ENCODE results near the gene SDR39U1. TPM values are rescaled to one million over a fixed set of nuclear protein-coding genes. Genes with fewer than 3 reads are reported as not detected.

SDR39U1 gene
- total RNA-seq, 1 experiment from 2014 or later: 56.7 TPM

GRCh38 chr14:24435998-24436354 is 6.6 kb downstream of the SDR39U1 start:
- DNase-seq (ENCODE audit: low spot score): no peak
- no peaks in the 10 kb centered on the region for H3K9me3 Mint-ChIP-seq
- CTCF ChIA-PET: interaction anchor here (0.8 to 4.2 kb wide), 29 partner anchors 9 to 194 kb away, joined by 3 to 83 read pairs (median 7); partner anchors contain the start of genes ADCY4, CIDEB, DHRS1 and LTB4R2
- peaks cover 38% of the 10 kb centered on the region for H3K36me3 Mint-ChIP-seq
- H3K4me1 Mint-ChIP-seq: peaks cover 10% of the 10 kb centered on the region
- H3K27me3 Mint-ChIP-seq (ENCODE audit: low read depth): no peaks in the 10 kb centered on the region
- POLR2A ChIA-PET: interaction anchor here (1.0 to 2.1 kb wide), 3 partner anchors 29 to 104 kb away, joined by 3 to 7 read pairs (median 7); no protein-coding TSS in a partner anchor
- no peak for TF ChIP-seq FOXK1 (CRISPR knock-in tag; IDR thresholded peaks at IDR 0.05)
- TF ChIP-seq ZMAT4 (CRISPR knock-in tag; IDR thresholded peaks at IDR 0.05): no peak
- TF ChIP-seq FOXJ3 (CRISPR knock-in tag; IDR thresholded peaks at IDR 0.05; ENCODE audit: borderline replicate concordance): no peak
- no peak for TF ChIP-seq ARID4B (CRISPR knock-in tag; IDR thresholded peaks at IDR 0.05; ENCODE audit: borderline replicate concordance)
- no peak for TF ChIP-seq NR1H2 (CRISPR knock-in tag; IDR thresholded peaks at IDR 0.05)
- TF ChIP-seq ZNF121 (CRISPR knock-in tag; IDR thresholded peaks at IDR 0.05): no peak
- TF ChIP-seq ATF1 (CRISPR knock-in tag; IDR thresholded peaks at IDR 0.05): no peak
- no peak for TF ChIP-seq ZNF232 (CRISPR knock-in tag; IDR thresholded peaks at IDR 0.05)
- TF ChIP-seq IRF1 (CRISPR knock-in tag; IDR thresholded peaks at IDR 0.05): no peak
- TF ChIP-seq CTCF (IDR thresholded peaks at IDR 0.05): no peak
- no peak for TF ChIP-seq AFF4 (CRISPR knock-in tag; IDR thresholded peaks at IDR 0.05; ENCODE audit: borderline replicate concordance)
- TF ChIP-seq ERG (CRISPR knock-in tag; IDR thresholded peaks at IDR 0.05): no peak
- no peak for TF ChIP-seq E2F4 (CRISPR knock-in tag; IDR thresholded peaks at IDR 0.05; ENCODE audit: borderline replicate concordance, low read depth)
- no peak for TF ChIP-seq IRF2 (CRISPR knock-in tag; IDR thresholded peaks at IDR 0.05; ENCODE audit: borderline replicate concordance, low read depth)
- no peak for TF ChIP-seq ETV6 (CRISPR knock-in tag; IDR thresholded peaks at IDR 0.05)
- no peak for TF ChIP-seq MLX (CRISPR knock-in tag; IDR thresholded peaks at IDR 0.05)
- TF ChIP-seq CBFB (CRISPR knock-in tag; IDR thresholded peaks at IDR 0.05; ENCODE audit: low read depth): no peak
- no peak overlapping the region for H3K4me3 Mint-ChIP-seq
- no peak overlapping the region for H3K27ac Mint-ChIP-seq
- no peak for ATAC-seq

Measured in WTC11 (cell line).